ENCODE measurements around the gene KRT35.

GRCh38 chr17:41507315-41507880 lies 26.4 kb upstream of the KRT35 start:
- TF ChIP-seq CTCF (conservative IDR thresholded peaks at IDR 0.05 in 1 of 2, IDR thresholded peaks at IDR 0.05 in 1 of 2; ENCODE audit: low read depth in 1 of 2, low read length in 2 of 2) (no peak), EZH2 (IDR thresholded peaks at IDR 0.05; ENCODE audit: low read length, missing control alignments) (no peak)
